A673 (cell line): ENCODE data around the gene KAZN. TPM values are rescaled to one million over a fixed set of nuclear protein-coding genes. Genes with fewer than 3 reads are reported as not detected.

Experiments used
- BruUV-seq: library from RNA; stranded (reverse); fragments of 400-500 nt; replicated peaks from 2 replicates; lab custom pipeline; 2021; lab: Mats Ljungman, UMichigan
- CTCF ChIA-PET: fragments of 300-600 bp; sonication (Branson Sonifier 250); formaldehyde crosslinking; loops from one replicate; lab custom pipeline; 2022; ENCODE audit warnings: antibody characterized with exemption; lab: Charles Lee
- POLR2A ChIA-PET: fragments of 300-600 bp; sonication (Branson Sonifier 250); formaldehyde crosslinking; loops from one replicate; lab custom pipeline; 2022; ENCODE audit warnings: antibody characterized with exemption; ENCODE audit not compliant: low non-redundant PET; lab: Charles Lee
- DNase-seq: peaks from one replicate; pipeline ENCODE4 v3.0.0-alpha.2; 2015; ENCODE audit warnings: low spot score
- H3K27ac ChIP-seq: fragments of 200-600 bp; sonication (generic); 2 replicates; pipeline ENCODE4 v1.5.1; 2016; ENCODE audit warnings: mixed run types, low read depth, mild to moderate bottlenecking, mixed read lengths, antibody characterized with exemption, low read length; ENCODE audit not compliant: poor library complexity, severe bottlenecking
- H3K27me3 ChIP-seq: fragments of 200-600 bp; sonication (generic); replicated peaks from 2 replicates; pipeline ENCODE4 v1.6.1; 2017; ENCODE audit warnings: mixed run types, low read depth, mild to moderate bottlenecking, mixed read lengths, antibody characterized with exemption, low read length; ENCODE audit not compliant: insufficient read depth, poor library complexity
- H3K36me3 ChIP-seq: fragments of 200-600 bp; sonication (generic); 2 replicates; pipeline ENCODE4 v1.6.1; 2016; ENCODE audit warnings: mixed run types, mild to moderate bottlenecking, mixed read lengths, antibody characterized with exemption, low read length; ENCODE audit not compliant: insufficient read depth, poor library complexity, severe bottlenecking
- H3K4me1 ChIP-seq: fragments of 200-600 bp; sonication (generic); 2 replicates; pipeline ENCODE4 v1.6.1; 2017; ENCODE audit warnings: mixed run types, mild to moderate bottlenecking, mixed read lengths, antibody characterized with exemption, low read length; ENCODE audit not compliant: insufficient read depth, poor library complexity, severe bottlenecking
- H3K4me3 ChIP-seq: fragments of 200-600 bp; sonication (generic); 2 replicates; pipeline ENCODE4 v1.5.1; 2016; ENCODE audit warnings: low read depth, mixed run types, mild to moderate bottlenecking, mixed read lengths, low read length; ENCODE audit not compliant: poor library complexity, severe bottlenecking
- H3K9me3 ChIP-seq: fragments of 200-600 bp; sonication (generic); 2 replicates; pipeline ENCODE4 v1.6.1; 2016; ENCODE audit warnings: mixed run types, low read depth, mild to moderate bottlenecking, mixed read lengths, antibody characterized with exemption, low read length; ENCODE audit not compliant: poor library complexity, severe bottlenecking
- CTCF ChIP-seq: fragments of 300-800, 200-600 bp; sonication (generic); conservative IDR thresholded peaks from 2 replicates; pipeline ENCODE4 v1.5.1; 2017; ENCODE audit warnings: low read depth, mild to moderate bottlenecking, antibody characterized with exemption, low read length, moderate library complexity, mixed read lengths
- EZH2 ChIP-seq: fragments of 200-600 bp; sonication (generic); IDR thresholded peaks from 2 replicates; pipeline ENCODE4 v1.6.1; 2017; ENCODE audit warnings: borderline replicate concordance, low read depth, mild to moderate bottlenecking, mixed read lengths, antibody characterized with exemption, low read length; ENCODE audit not compliant: poor library complexity, severe bottlenecking
- intact Hi-C: fragments of 100-400 bp; cut with micrococcal nuclease; formaldehyde crosslinking; loops from one replicate; pipeline ENCODE4 v1.10.0; 2022; ENCODE audit not compliant: unreplicated experiment
- total RNA-seq: library from RNA; stranded (reverse); gene quantifications from 2 replicates; pipeline ENCODE4 v1.2.3, GENCODE V29; 2021

Gene KAZN
- total RNA-seq, 1 experiment from 2014 or later, result 8.0 TPM

GRCh38 chr1:14928886-14929546 lies 330.5 kb downstream of the KAZN start:
- Histone ChIP-seq H3K27me3 (peaks cover 10% of the 10 kb centered on the region), H3K27ac (no peak overlapping the region), H3K4me3 (no peak overlapping the region), H3K9me3 (no peaks in the 10 kb centered on the region), H3K4me1 (no peaks in the 10 kb centered on the region), H3K36me3 (no peaks in the 10 kb centered on the region)
- BruUV-seq, result no TSS peak
- CTCF ChIA-PET, result no interaction called here
- no peak for TF ChIP-seq EZH2
- no peak for TF ChIP-seq CTCF
- no peak for DNase-seq
- intact Hi-C loops, result no loop called here
- POLR2A ChIA-PET, result no interaction called here

GRCh38 chr1:14929547-14930246 lies 331.2 kb downstream of the KAZN start:
- Histone ChIP-seq H3K4me3 (no peak overlapping the region), H3K36me3 (no peaks in the 10 kb centered on the region), H3K27ac (no peak overlapping the region), H3K4me1 (no peaks in the 10 kb centered on the region), H3K9me3 (no peaks in the 10 kb centered on the region), H3K27me3 (peaks cover 10% of the 10 kb centered on the region)
- peak; percentile 33 for DNase-seq
- TF ChIP-seq EZH2 (no peak), CTCF (no peak)
- intact Hi-C loops, result no loop called here
- ChIA-PET POLR2A (no interaction called here), CTCF (no interaction called here)
- BruUV-seq, result no TSS peak

- Histone ChIP-seq H3K4me1 (no peaks in the 10 kb centered on the region), H3K4me3 (no peak overlapping the region), H3K9me3 (no peaks in the 10 kb centered on the region), H3K27me3 (peaks cover 3% of the 10 kb centered on the region), H3K27ac (no peak overlapping the region), H3K36me3 (no peaks in the 10 kb centered on the region)
- no peak for TF ChIP-seq CTCF
- no peak for TF ChIP-seq EZH2
- DNase-seq, result no peak
- POLR2A ChIA-PET, result interaction anchor here (0.6 kb wide), 1 partner anchor 1181 kb away, joined by 4 read pairs; no protein-coding TSS in a partner anchor
- intact Hi-C loops, result no loop called here
- CTCF ChIA-PET, result no interaction called here
- BruUV-seq, result no TSS peak
Observed at GRCh38 chr1:14930247-14930965, 331.9 kb downstream of the KAZN start.
